K562 (cell line): ENCODE data around the gene IFT122. TPM values are rescaled to one million over a fixed set of nuclear protein-coding genes. Genes with fewer than 3 reads are reported as not detected.
A peak's percentile ranks its signal among the peaks of the same experiment; 100 is the strongest.

ENCODE experiments used
- ARID4B ChIP-seq: sonication (generic); formaldehyde crosslinking; IDR thresholded peaks from 2 replicates; pipeline ENCODE4 v1.8.0; 2022; ENCODE audit warnings: mild to moderate bottlenecking, missing genetic modification reagents
- CBX8 ChIP-seq: fragments of 200-600 bp; sonication (generic); IDR thresholded peaks from 2 replicates; pipeline ENCODE4 v1.6.1; 2012; ENCODE audit warnings: borderline replicate concordance, mixed run types, low read depth, mild to moderate bottlenecking, moderate library complexity, mixed read lengths, low read length, control low read depth, inconsistent platforms; ENCODE audit not compliant: poor library complexity, severe bottlenecking; ENCODE audit errors: extremely low read depth
- CREB3 ChIP-seq: fragments of 450-650 bp; conservative IDR thresholded peaks from 2 replicates; pipeline ENCODE4 v1.6.1; 2016; ENCODE audit warnings: missing genetic modification characterization, low read depth, mild to moderate bottlenecking, missing compliant biosample characterization, moderate library complexity
- GTF2B ChIP-seq: IDR thresholded peaks from 2 replicates; pipeline ENCODE4 v1.6.1; 2011; ENCODE audit not compliant: insufficient read length; ENCODE audit errors: extremely low read depth
- KDM5B ChIP-seq: fragments of 200-600 bp; sonication (generic); IDR thresholded peaks from 2 replicates; pipeline ENCODE4 v1.6.1; 2012; ENCODE audit warnings: low read depth, mild to moderate bottlenecking, moderate library complexity, low read length, control low read depth, inconsistent platforms; ENCODE audit not compliant: insufficient replicate concordance
- NFYB ChIP-seq: IDR thresholded peaks from 2 replicates; pipeline ENCODE4 v1.6.1; 2011; ENCODE audit warnings: mild to moderate bottlenecking, moderate library complexity; ENCODE audit not compliant: insufficient read length; ENCODE audit errors: extremely low read depth
- POLR2AphosphoS2 ChIP-seq: IDR thresholded peaks from 2 replicates; pipeline ENCODE4 v1.6.1; 2012; ENCODE audit warnings: low read length, improper control_type of control experiment
- POLR2G ChIP-seq: fragments of 200-400 bp; formaldehyde crosslinking; IDR thresholded peaks from 2 replicates; pipeline ENCODE4 v1.6.1; 2017; ENCODE audit warnings: low read depth, mild to moderate bottlenecking, antibody characterized with exemption, low read length, moderate library complexity
- PREB ChIP-seq: sonication (generic); formaldehyde crosslinking; IDR thresholded peaks from 2 replicates; pipeline ENCODE4 v1.8.1; 2023; ENCODE audit warnings: mild to moderate bottlenecking, missing genetic modification reagents
- ZNF311 ChIP-seq: fragments of 250-450 bp; sonication (Bioruptor Pico); IDR thresholded peaks from 2 replicates; pipeline ENCODE4 v1.4.0; 2020; ENCODE audit warnings: mild to moderate bottlenecking, moderate library complexity
- ZNF668 ChIP-seq: fragments of 250-450 bp; sonication (Bioruptor Pico); IDR thresholded peaks from 2 replicates; pipeline ENCODE4 v1.8.0; 2022; ENCODE audit warnings: mild to moderate bottlenecking, inconsistent platforms
- polyA plus RNA-seq, 8 experiments: library from polyadenylated mRNA; depleted of rRNA in 4 of 8; stranded (reverse) in 5 of 8; unstranded in 3 of 8; fragments of >200 nt; fragmentation: Nextera tagmentation in 2 of 8; fragmentation: Illumina TruSeq in 1 of 8; extraction: Ambion mirVana in 2 of 8; extraction: Trizol in 1 of 8; gene quantifications; 2 replicates each; pipeline versions ENCODE4 v1.2.1 to v1.2.3, GENCODE V29; 2011 to 2014; ENCODE audit warnings: inconsistent platforms in 1 of 8, missing spikeins in 1 of 8
- total RNA-seq, 7 experiments: library from RNA; depleted of rRNA in 6 of 7; stranded (reverse); fragments of >200 nt in 6 of 7; fragmentation: Illumina TruSeq in 2 of 7; extraction: Trizol in 2 of 7; gene quantifications; 2 replicates each; pipeline versions ENCODE4 v1.2.1 to v1.2.3, GENCODE V29; 2011 to 2021; ENCODE audit warnings: low replicate concordance in 1 of 7
- TF ChIP-seq, protein P1 (sequence below): sonication (generic); formaldehyde crosslinking; IDR thresholded peaks from 2 replicates; pipeline ENCODE4 v1.8.0; 2022; ENCODE audit warnings: missing genetic modification reagents, mild to moderate bottlenecking, moderate library complexity, borderline replicate concordance
- TF ChIP-seq, protein P2 (sequence below): fragments of 450-650 bp; formaldehyde crosslinking; IDR thresholded peaks from 2 replicates; pipeline ENCODE4 v1.4.0; 2022; ENCODE audit warnings: missing genetic modification characterization
- TF ChIP-seq, protein P3 (sequence below): fragments of 250-450 bp; sonication (Bioruptor Pico); IDR thresholded peaks from 2 replicates; pipeline ENCODE4 v1.8.0; 2022; ENCODE audit warnings: inconsistent platforms

Gene IFT122
- total and polyA plus RNA-seq, 9 of the 15 experiments (the other 6 are each of a cell fraction or from before 2014, with no cell fraction given): 2.4 to 11.5 (median 7.7) TPM

DNA sequence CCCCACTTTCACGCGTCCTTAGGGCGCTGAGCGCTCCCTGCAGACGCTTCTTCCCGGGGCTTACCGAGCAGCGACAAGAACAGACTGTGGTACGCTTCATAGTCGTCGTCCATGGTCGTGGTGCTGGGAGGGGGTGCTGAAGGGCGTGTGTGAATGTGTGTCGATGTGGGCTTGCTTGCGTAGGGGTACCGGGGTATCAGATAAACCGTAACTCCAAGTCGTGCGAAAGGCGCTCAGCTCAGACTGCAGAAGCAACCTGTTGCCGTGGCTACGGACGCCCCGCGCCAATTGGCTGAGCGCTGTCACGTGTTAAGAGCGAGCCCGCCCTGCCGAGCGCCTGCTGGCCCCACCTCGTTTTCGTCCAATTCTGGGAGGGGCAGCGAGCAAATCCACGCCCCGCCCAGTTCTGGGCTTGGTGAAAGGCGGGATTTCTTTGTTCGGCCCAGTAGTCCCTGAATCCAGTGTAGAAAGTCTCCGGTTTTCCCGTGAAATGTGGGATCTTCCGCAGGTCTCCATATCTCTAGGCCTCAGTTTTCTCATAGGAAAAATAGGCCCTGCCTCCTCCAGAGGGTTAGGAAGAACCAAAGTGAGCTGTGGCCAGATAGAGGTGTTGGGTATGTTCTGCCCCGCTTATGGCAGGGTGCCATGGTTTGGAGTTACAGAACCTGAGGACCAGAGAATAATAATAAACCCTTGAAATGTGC lies 11.5 kb upstream of the IFT122 start, which contains the start of gene EFCAB12 (continued):
- TF ChIP-seq CREB3 (tag) (no peak), GTF2B (no peak), ZNF668 (CRISPR knock-in tag) (no peak), PREB (CRISPR knock-in tag) (no peak), KDM5B (peak; percentile 30), POLR2AphosphoS2 (peak; percentile 95), POLR2G (peak; percentile 76), ZNF311 (CRISPR knock-in tag) (no peak), ARID4B (CRISPR knock-in tag) (peak; percentile 72), CBX8 (no peak), NFYB (peak; percentile 95)
- TF ChIP-seq, protein P1, sequence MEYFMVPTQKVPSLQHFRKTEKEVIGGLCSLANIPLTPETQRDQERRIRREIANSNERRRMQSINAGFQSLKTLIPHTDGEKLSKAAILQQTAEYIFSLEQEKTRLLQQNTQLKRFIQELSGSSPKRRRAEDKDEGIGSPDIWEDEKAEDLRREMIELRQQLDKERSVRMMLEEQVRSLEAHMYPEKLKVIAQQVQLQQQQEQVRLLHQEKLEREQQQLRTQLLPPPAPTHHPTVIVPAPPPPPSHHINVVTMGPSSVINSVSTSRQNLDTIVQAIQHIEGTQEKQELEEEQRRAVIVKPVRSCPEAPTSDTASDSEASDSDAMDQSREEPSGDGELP (CRISPR knock-in tag): peak; percentile 58; the same call in 1 of the 2 replicates
- TF ChIP-seq, protein P2, sequence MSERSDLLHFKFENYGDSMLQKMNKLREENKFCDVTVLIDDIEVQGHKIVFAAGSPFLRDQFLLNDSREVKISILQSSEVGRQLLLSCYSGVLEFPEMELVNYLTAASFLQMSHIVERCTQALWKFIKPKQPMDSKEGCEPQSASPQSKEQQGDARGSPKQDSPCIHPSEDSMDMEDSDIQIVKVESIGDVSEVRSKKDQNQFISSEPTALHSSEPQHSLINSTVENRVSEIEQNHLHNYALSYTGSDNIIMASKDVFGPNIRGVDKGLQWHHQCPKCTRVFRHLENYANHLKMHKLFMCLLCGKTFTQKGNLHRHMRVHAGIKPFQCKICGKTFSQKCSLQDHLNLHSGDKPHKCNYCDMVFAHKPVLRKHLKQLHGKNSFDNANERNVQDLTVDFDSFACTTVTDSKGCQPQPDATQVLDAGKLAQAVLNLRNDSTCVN (CRISPR knock-in tag): no peak
- TF ChIP-seq, protein P3, sequence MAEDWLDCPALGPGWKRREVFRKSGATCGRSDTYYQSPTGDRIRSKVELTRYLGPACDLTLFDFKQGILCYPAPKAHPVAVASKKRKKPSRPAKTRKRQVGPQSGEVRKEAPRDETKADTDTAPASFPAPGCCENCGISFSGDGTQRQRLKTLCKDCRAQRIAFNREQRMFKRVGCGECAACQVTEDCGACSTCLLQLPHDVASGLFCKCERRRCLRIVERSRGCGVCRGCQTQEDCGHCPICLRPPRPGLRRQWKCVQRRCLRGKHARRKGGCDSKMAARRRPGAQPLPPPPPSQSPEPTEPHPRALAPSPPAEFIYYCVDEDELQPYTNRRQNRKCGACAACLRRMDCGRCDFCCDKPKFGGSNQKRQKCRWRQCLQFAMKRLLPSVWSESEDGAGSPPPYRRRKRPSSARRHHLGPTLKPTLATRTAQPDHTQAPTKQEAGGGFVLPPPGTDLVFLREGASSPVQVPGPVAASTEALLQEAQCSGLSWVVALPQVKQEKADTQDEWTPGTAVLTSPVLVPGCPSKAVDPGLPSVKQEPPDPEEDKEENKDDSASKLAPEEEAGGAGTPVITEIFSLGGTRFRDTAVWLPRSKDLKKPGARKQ (CRISPR knock-in tag): no peak
